Natural killer cell treated with Interleukin-12 subunit alpha and Interleukin-12 subunit beta and Interleukin-15 and Interleukin-18, amount 100 ng/mL, for 72 hours (primary cell): ENCODE measurements around the gene CPTP. TPM values are rescaled to one million over a fixed set of nuclear protein-coding genes. Genes with fewer than 3 reads are reported as not detected.
A peak's percentile ranks its signal among the peaks of the same experiment; 100 is the strongest.

ENCODE experiments used
- ATAC-seq, 2 donors: fragments of 150-1000 bp; cut with Tn5 transposase in 1 of 2; sonication (Bioruptor Pico), chemical (Tn5 transposase) in 1 of 2; 2 replicates each; pipeline ENCODE4 v1.10.0; 2021
- DNase-seq: peaks from one replicate; pipeline ENCODE4 v3.0.0; 2022; ENCODE audit warnings: low spot score
- H3K27ac Mint-ChIP-seq, 2 donors: 1 replicate in 1 of 2; 2 replicates in 1 of 2; pipeline ENCODE4 v1.8.0; 2022; ENCODE audit warnings: mixed read lengths in 2 of 2, mild to moderate bottlenecking in 1 of 2, moderate library complexity in 1 of 2
- H3K27me3 Mint-ChIP-seq, 2 donors: 1 replicate in 1 of 2; 2 replicates in 1 of 2; pipeline ENCODE4 v1.8.0; 2022; ENCODE audit warnings: mixed read lengths in 2 of 2
- H3K36me3 Mint-ChIP-seq: one replicate; pipeline ENCODE4 v1.8.0; 2022; ENCODE audit warnings: mixed read lengths
- H3K4me1 Mint-ChIP-seq, 2 donors: 1 replicate in 1 of 2; 2 replicates in 1 of 2; pipeline ENCODE4 v1.8.0; 2022; ENCODE audit warnings: low read depth in 2 of 2, mixed read lengths in 2 of 2, mild to moderate bottlenecking in 1 of 2
- H3K4me3 Mint-ChIP-seq: one replicate; pipeline ENCODE4 v1.8.0; 2022; ENCODE audit warnings: mixed read lengths
- H3K9me3 Mint-ChIP-seq: 2 replicates; pipeline ENCODE4 v1.8.0; 2022; ENCODE audit warnings: mixed read lengths
- total RNA-seq, 2 donors: library from RNA; stranded (reverse); gene quantifications; one replicate each; pipeline ENCODE4 v1.2.3, GENCODE V29; 2022

Gene CPTP
- total RNA-seq, 2 donors from 2014 or later: 15.7 to 20.1 TPM

DNA sequence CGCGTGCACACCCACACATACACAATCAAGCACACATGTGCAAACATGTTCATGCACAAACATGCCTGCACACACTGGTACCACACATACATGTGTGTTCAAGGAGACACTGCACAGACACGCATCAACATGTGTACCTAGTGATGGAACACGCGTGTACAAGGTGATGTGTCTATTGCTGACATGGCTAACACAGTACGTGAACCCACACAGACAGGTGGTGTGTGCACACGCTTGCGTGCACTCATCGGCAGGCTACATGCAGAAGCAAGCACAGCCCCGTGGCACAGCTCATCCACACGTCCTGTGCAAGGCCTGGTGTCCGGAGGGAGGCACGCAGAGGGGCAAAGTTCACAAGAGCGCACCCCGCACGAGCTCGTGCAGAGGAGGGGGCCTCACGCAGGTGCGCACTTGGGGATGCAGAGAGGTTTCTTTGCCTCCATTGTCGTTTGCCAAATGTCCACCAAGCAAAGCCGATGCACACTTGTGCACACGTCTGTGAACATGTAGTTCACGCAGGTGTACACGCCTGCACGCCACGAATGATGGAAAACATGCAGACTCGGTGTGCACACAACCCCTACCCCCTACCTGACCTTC, 17.8 kb upstream of the CPTP start:
- no peaks in the 10 kb centered on the region for H3K36me3 Mint-ChIP-seq
- ATAC-seq (no peak), DNase-seq (no peak)
- peak overlapping the region; percentile 62 to 70 for H3K27ac Mint-ChIP-seq
- H3K4me1 Mint-ChIP-seq: peaks cover 12 to 14% of the 10 kb centered on the region in 2 donors
- H3K4me3 Mint-ChIP-seq: peak overlapping the region; percentile 91
- H3K27me3 Mint-ChIP-seq: no peaks in the 10 kb centered on the region
- H3K9me3 Mint-ChIP-seq: no peaks in the 10 kb centered on the region

DNA sequence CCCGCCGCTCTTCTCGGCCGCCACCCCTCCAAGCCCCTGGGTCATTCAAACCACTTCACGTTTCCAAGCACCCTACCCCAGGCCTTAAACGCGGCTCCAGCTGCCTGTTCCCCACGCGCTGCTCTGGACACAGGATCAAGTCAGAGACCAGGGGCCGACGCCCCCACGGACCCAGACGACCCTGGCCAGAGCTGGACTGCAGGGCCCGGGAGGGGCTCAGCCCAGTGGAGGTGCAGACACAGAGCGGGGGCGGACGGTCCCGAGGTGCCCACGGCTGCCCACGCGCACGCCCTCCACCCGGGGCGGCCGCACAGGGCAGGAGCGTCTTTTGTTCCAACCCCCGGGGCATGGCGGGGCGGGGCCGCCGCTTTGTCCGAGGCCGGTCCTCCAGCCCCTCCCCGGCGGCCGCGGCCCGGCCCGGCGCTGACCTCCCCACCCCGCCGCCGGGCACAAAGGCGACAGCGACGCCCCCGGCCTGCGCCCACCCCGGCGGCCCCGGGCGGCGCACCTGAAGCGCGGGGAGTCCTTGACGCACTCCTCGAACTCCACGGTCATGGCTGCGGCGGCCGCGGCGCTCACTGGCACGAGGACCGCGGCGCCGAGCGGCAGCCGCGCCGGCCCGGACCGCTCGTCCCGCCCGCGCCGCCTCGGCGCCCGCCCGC, 17.2 kb upstream of the CPTP start:
- Mint-ChIP-seq H3K9me3 (no peaks in the 10 kb centered on the region), H3K36me3 (no peaks in the 10 kb centered on the region), H3K4me3 (peak overlapping the region; percentile 91), H3K27me3 (no peaks in the 10 kb centered on the region), H3K27ac (peak overlapping the region in 1 of 2 donors; percentile 62), H3K4me1 (peaks cover 12 to 14% of the 10 kb centered on the region in 2 donors)
- ATAC-seq (peak; percentile 1 to 4), DNase-seq (no peak)

DNA sequence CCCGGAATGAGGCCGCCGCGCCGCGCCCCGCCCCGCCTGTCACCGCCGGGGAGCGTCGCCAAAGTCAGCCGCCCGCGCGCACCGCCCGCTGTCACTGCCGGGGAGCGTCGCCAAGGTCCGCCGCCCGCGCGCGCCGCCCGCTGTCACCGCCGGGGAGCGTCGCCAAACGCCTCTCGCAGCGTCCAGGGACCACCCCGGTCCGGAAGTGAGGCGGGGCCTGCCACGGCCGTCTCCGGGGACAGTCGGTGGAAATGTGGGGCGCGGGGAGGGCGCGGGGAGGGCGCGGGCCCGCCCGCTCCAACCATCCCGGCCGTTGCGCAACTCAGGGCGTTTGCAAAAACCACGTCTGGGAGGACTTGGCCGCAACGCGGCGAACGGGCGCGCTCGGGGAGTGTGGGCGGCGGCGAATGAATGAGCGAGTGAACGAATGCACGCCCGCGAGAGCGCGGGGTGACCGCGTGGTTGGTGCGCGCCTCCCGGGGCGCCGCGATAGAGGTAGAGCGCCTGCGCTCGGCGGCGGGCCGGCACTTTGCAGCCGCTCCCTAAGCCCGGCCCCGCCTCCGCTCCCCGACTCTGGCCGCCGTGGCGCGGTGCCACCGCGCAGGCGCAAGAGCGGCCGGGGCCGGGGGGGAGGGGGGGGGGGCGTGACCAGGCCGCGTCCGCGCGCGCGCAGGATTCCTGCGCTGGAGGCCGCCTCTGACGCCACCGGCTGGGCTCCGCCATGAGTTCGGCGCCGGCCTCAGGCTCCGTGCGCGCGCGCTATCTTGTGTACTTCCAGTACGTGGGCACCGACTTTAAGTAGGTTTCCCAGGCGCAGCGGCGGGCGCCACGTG, 16.5 kb upstream of the CPTP start, which contains the start of the genes ACAP3 and PUSL1:
Gene ACAP3 (minus strand): TSS at position 8 of the 833 bp plus-strand sequence. CDS start 115 bp downstream, outside the sequence.
Gene PUSL1 (plus strand): TSS at position 675 of the 833 bp plus-strand sequence. CDS start 47 bp downstream, at position 722.
- ATAC-seq (peak; percentile 88 to 91), DNase-seq (peak; percentile 94)
- Mint-ChIP-seq H3K4me1 (peaks cover 12 to 14% of the 10 kb centered on the region in 2 donors), H3K27ac (peak within 1 kb of the TSS; percentile 62 to 70), H3K9me3 (no peaks in the 10 kb centered on the region), H3K27me3 (no peaks in the 10 kb centered on the region), H3K4me3 (peak within 1 kb of the TSS; percentile 91), H3K36me3 (no peaks in the 10 kb centered on the region)

DNA sequence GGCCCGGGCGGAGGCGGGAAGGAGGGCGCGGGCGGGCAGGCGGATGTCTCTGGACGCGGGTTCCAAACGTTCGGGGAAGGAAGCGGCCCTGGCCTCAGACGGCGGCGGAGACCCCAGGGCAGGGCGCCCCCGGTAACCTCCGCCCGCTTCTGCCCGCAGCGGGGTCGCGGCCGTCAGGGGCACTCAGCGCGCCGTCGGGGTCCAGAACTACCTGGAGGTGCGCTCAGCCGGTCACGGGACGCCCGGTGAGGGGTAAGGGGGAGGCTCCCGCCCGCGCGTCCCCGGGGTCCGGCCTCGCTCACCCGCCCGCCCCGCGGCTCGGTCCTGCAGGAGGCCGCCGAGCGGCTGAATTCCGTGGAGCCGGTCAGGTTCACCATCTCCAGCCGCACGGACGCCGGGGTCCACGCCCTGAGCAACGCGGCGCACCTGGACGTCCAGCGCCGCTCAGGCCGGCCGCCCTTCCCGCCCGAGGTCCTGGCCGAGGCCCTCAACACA, 15.8 kb upstream of the CPTP start:
- no peaks in the 10 kb centered on the region for H3K9me3 Mint-ChIP-seq
- no peak for ATAC-seq
- peak overlapping the region; percentile 70 for H3K4me3 Mint-ChIP-seq
- H3K27me3 Mint-ChIP-seq: no peaks in the 10 kb centered on the region
- H3K4me1 Mint-ChIP-seq: peaks cover 12 to 14% of the 10 kb centered on the region in 2 donors
- no peak overlapping the region for H3K27ac Mint-ChIP-seq
- DNase-seq: no peak
- no peaks in the 10 kb centered on the region for H3K36me3 Mint-ChIP-seq

DNA sequence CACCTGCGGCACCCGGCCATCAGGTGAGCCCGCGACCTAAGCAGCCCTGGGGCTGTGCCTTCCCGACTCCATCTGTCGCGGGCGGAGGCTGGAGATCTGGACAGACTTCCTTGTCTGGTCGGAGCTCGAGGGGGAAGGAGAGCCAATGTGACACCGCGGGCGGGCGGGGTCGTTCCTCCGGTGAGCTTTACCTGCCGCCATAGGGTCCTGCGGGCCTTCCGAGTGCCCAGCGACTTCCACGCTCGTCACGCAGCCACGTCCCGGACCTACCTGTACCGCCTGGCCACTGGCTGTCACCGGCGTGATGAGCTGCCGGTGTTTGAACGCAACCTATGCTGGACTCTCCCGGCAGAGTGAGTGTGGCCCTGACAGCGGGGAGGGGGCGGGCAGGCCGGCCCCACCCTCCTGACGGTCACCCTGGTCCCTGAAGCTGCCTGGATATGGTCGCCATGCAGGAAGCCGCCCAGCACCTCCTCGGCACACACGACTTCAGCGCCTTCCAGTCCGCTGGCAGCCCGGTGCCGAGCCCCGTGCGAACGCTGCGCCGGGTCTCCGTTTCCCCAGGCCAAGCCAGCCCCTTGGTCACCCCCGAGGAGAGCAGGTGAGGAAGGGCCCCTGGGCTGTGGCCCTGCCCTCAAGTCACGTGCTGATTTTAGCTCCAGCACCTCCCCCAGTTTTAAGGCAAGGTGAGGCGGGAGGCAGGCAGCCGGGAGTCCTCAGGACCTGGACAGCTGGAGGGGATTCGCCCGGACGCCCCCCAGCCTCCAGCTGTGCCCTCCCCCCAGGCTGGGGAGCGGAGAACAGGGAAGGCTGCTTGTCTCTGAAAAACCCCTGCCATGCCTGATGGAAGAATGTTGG, 15.1 kb upstream of the CPTP start:
- no peaks in the 10 kb centered on the region for H3K27me3 Mint-ChIP-seq
- DNase-seq (no peak), ATAC-seq (no peak)
- no peaks in the 10 kb centered on the region for H3K36me3 Mint-ChIP-seq
- H3K4me1 Mint-ChIP-seq: peaks cover 12 to 14% of the 10 kb centered on the region in 2 donors
- H3K4me3 Mint-ChIP-seq: peak overlapping the region; percentile 63
- no peak overlapping the region for H3K27ac Mint-ChIP-seq
- no peaks in the 10 kb centered on the region for H3K9me3 Mint-ChIP-seq

DNA sequence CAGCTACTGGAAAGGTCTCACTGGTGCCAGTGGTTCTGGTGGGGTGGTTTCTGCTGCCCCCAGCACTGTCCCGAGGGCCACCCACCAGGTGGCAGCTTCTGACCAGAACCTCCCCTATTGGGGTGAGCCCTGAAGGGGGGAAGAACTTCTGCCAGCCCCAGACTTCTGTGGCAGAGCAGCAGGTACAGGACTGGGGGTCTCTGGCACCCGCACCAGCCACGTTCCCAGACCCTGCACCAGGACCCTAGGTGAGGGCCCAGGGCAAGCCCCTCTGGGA, 14.6 kb upstream of the CPTP start:
- Mint-ChIP-seq H3K4me1 (peaks cover 14% of the 10 kb centered on the region in 2 donors), H3K36me3 (no peaks in the 10 kb centered on the region), H3K9me3 (no peaks in the 10 kb centered on the region), H3K4me3 (peak overlapping the region; percentile 63), H3K27ac (no peak overlapping the region), H3K27me3 (no peaks in the 10 kb centered on the region)
- ATAC-seq (no peak), DNase-seq (no peak)

DNA sequence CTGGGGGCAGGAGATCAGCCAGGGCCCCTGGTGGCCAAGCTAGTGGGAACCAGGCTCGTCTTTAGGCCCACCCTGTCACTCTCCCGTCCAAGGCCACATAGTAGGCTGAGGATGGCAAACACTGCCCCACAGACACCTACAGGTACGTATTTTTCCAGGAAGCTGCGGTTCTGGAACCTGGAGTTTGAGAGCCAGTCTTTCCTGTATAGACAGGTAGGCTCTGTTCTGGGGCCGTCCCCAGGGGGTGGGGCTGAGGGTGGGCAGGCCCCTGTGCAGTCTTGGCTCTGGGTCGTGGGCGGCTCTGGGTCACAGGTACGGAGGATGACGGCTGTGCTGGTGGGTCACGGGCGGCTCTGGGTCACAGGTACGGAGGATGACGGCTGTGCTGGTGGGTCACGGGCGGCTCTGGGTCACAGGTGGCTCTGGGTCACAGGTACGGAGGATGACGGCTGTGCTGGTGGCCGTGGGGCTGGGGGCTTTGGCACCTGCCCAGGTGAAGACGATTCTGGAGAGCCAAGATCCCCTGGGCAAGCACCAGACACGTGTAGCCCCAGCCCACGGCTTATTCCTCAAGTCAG, 14.0 kb upstream of the CPTP start:
- H3K27me3 Mint-ChIP-seq: no peaks in the 10 kb centered on the region
- ATAC-seq (no peak), DNase-seq (no peak)
- H3K4me3 Mint-ChIP-seq: no peak overlapping the region
- no peak overlapping the region for H3K27ac Mint-ChIP-seq
- H3K4me1 Mint-ChIP-seq: peaks cover 14% of the 10 kb centered on the region in 2 donors
- H3K36me3 Mint-ChIP-seq: no peaks in the 10 kb centered on the region
- H3K9me3 Mint-ChIP-seq: no peaks in the 10 kb centered on the region

DNA sequence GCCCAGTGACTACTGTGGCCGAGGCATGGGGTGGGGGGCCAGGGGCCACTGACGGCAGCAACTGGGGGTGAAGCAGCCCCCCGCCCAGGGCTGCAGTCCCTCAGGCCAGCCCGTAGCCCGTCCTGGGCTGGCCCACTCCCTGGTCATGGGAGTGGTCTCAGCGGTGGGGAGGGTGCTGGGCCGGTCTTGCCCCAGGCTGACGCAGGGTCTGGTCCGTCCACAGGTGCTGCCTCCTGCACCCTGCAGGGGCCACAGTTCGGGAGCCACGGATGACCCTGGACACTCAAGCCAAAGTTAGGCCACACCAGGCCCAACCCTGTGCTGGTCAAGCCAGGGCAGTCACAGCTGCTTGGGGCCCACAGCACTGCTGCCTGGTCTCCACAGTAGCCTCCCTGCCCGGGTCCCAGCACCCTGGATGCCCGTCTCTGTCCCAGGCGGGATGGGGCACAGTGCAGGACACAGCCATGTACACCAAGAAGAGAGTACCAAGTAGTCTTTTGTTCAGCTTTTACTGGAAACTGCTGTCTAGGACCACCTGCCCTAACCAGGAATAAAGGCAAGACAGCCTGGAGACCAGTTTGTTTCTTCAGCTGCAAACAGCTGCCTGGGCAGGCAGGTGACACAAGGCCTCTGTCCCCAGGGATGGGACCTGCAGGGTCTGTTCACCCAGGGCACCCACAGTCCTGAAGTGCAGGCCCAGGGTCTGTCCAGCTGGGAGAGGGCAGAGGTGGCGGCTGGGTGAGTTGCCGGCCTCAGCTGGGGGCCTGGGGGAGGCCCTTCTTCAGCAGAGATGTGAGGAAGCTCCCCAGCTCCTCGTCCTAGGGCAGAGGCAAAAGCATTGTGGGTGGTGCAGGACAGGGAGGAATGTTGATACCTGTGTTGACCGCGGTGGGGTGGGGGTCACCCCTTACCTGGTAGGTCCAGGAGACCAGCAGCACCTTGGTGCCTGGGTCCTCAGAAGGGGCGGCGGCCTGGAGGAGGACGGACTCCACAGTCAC, 13.2 kb upstream of the CPTP start:
- DNase-seq: no peak
- H3K27ac Mint-ChIP-seq: no peak overlapping the region
- ATAC-seq: no peak
- H3K27me3 Mint-ChIP-seq: no peaks in the 10 kb centered on the region
- no peak overlapping the region for H3K4me3 Mint-ChIP-seq
- no peaks in the 10 kb centered on the region for H3K36me3 Mint-ChIP-seq
- peaks cover 7 to 9% of the 10 kb centered on the region in 2 donors for H3K4me1 Mint-ChIP-seq
- no peaks in the 10 kb centered on the region for H3K9me3 Mint-ChIP-seq

DNA sequence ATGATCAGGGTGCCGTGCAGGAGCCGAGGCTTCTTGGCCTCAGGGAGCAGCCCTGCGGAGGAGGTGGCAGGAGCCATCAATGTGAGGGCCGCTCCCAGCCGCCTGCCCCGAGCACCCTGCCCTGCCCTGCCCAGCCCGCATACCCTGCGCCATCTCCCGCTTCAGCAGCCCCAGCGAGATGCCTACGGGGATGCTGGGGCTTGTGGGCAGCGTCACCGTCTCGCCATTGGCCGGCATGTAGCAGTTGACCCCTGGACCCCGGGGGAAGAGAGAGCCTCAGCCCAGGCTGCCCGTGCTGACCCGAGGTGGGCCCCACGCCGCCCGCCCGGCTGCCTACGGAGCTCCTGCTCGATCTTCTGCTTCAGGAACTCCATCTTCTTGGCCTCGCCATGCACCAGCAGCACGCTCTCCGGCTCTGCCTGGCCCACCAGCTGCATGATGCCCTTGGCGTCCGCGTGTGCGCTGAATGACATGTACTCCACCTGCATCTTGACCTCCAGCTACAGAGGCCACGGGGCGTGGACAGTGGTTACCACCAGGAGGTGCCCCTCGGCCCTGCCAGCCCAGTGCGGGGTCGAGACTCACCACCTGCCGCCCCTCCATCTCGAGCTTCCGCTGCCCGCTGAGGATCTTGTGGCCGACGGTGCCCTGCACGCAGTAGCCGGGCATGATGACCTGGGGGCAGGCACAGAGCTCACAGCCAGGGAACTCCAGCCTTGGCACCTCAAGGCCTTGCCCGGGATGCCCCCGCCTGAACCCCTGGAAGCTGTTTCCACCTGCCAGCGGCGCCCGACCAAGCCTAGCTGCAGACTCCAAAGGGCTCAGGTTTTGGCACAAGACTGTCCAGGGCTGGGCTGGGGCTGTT, 11.9 kb upstream of the CPTP start:
- DNase-seq: no peak
- no peaks in the 10 kb centered on the region for H3K27me3 Mint-ChIP-seq
- peaks cover 0 to 3% of the 10 kb centered on the region in 2 donors for H3K4me1 Mint-ChIP-seq
- no peak overlapping the region for H3K4me3 Mint-ChIP-seq
- H3K9me3 Mint-ChIP-seq: no peaks in the 10 kb centered on the region
- ATAC-seq: no peak
- no peak overlapping the region for H3K27ac Mint-ChIP-seq
- H3K36me3 Mint-ChIP-seq: no peaks in the 10 kb centered on the region

DNA sequence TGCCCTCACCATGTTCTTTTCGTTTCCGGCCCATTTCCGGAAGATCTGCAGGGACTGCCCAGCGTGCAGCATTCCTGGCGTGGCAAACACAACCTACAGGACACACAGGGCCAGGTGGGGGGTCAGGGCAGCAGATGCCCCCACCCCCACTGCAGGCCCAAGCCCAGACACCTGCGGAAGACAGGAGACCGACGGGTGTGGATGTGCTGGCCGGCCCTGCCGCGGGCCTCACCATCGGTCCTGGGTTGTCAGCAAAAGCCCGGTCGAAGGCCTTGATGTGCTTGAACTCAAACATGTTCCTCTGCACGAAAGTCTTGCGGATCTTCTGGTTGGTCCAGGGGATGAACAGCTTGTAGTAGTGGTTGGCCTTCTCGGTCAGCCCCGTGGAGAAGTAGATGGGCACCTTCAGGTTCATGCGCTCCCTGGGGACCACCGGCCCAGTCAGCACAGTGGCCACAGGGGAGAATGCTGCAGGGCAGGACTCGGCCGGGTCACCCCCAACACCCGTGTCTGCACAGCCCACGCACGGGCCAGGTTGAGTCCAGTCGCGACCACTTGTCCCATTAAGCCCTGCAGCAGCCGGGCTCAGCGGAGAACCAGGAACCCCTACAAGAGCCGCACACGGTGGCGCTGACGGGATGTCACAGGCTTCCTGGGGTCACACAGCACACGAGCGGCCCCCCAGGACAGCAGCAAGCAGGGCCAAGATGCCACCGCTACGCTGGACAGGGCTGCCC, 10.9 kb upstream of the CPTP start:
- Mint-ChIP-seq H3K9me3 (no peaks in the 10 kb centered on the region), H3K27me3 (no peaks in the 10 kb centered on the region), H3K4me3 (no peak overlapping the region), H3K27ac (no peak overlapping the region), H3K36me3 (no peaks in the 10 kb centered on the region), H3K4me1 (peaks cover 0 to 3% of the 10 kb centered on the region in 2 donors)
- ATAC-seq: no peak
- no peak for DNase-seq

DNA sequence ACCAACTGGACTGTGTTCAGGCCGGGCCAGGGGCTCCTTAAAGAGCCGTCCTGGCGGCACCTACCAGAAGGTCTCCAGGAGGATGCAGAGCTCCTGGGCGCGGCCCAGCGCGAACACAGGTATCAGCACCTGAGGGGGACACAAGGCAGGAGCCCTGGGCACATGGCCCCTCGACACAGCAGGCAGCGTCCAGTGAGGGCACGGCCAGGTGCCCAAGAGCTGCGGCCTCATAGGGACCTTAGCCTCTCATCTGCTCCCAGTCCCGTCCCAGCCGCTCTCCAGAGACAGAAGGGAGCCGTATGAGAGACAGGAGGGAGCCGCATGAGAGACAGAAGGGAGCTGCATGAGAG, 10.4 kb upstream of the CPTP start:
- Mint-ChIP-seq H3K9me3 (no peaks in the 10 kb centered on the region), H3K27ac (no peak overlapping the region), H3K4me3 (no peak overlapping the region), H3K27me3 (no peaks in the 10 kb centered on the region), H3K4me1 (peaks cover 0 to 3% of the 10 kb centered on the region in 2 donors), H3K36me3 (no peaks in the 10 kb centered on the region)
- ATAC-seq (no peak), DNase-seq (no peak)
